Activated CD8-positive, alpha-beta T cell treated with anti-CD3 and anti-CD28 coated beads for 36 hours (primary cell): Measurements from ENCODE around the gene HEXD. TPM values are rescaled to one million over a fixed set of nuclear protein-coding genes. Genes with fewer than 3 reads are reported as not detected.

Experiments used
- ATAC-seq: fragments of 200-7000 bp; cut with Tn5 transposase; one replicate; pipeline ENCODE4 v1.10.0; 2021; ENCODE audit warnings: mild to moderate bottlenecking, moderate library complexity
- CTCF ChIA-PET: fragments of 350-600 bp; sonication (Branson Sonifier 250); formaldehyde crosslinking; loops from one replicate; lab custom pipeline; 2021; ENCODE audit warnings: antibody characterized with exemption; lab: Charles Lee
- POLR2A ChIA-PET: fragments of 350-600 bp; sonication (Branson Sonifier 250); formaldehyde crosslinking; loops from one replicate; lab custom pipeline; 2021; ENCODE audit warnings: antibody characterized with exemption; lab: Charles Lee
- DNase-seq: peaks from one replicate; pipeline ENCODE4 v3.0.0-alpha.2; 2020
- H3K27ac Mint-ChIP-seq: one replicate; pipeline ENCODE4 v1.8.0; 2021; ENCODE audit warnings: mild to moderate bottlenecking, mixed read lengths
- H3K27me3 Mint-ChIP-seq: one replicate; pipeline ENCODE4 v1.8.0; 2021; ENCODE audit warnings: mixed read lengths
- H3K36me3 Mint-ChIP-seq: one replicate; pipeline ENCODE4 v1.8.0; 2021; ENCODE audit warnings: low read depth, mixed read lengths
- H3K4me1 Mint-ChIP-seq: one replicate; pipeline ENCODE4 v1.8.0; 2021; ENCODE audit warnings: low read depth, mixed read lengths
- H3K4me3 Mint-ChIP-seq: one replicate; pipeline ENCODE4 v1.8.0; 2021; ENCODE audit warnings: mild to moderate bottlenecking, moderate library complexity, mixed read lengths
- H3K9me3 Mint-ChIP-seq: one replicate; pipeline ENCODE4 v1.8.0; 2021; ENCODE audit warnings: mixed read lengths
- CTCF ChIP-seq: fragments of 200-600 bp; IDR thresholded peaks from one replicate; pipeline ENCODE4 v1.8.0; 2022; ENCODE audit warnings: antibody characterized with exemption, mild to moderate bottlenecking
- intact Hi-C: fragments of 100-400 bp; cut with micrococcal nuclease; formaldehyde crosslinking; loops from one replicate; pipeline ENCODE4 v1.10.0; 2022
- total RNA-seq, 2 experiments: library from RNA; stranded (reverse); gene quantifications; one replicate each; pipeline ENCODE4 v1.2.3, GENCODE V29; 2021

The HEXD gene
- total RNA-seq, 2 experiments from 2014 or later, result 21.8 to 21.9 TPM

- ChIA-PET CTCF (interaction anchor here (1.9 kb wide), 1 partner anchor 79 kb away, joined by 7 read pairs; no protein-coding TSS in a partner anchor), POLR2A (no interaction called here)
- no peak for DNase-seq
- Mint-ChIP-seq H3K4me3 (no peak overlapping the region), H3K27me3 (no peaks in the 10 kb centered on the region), H3K27ac (no peak overlapping the region), H3K4me1 (peaks cover 6% of the 10 kb centered on the region), H3K9me3 (no peaks in the 10 kb centered on the region), H3K36me3 (peaks cover 11% of the 10 kb centered on the region)
- no peak for TF ChIP-seq CTCF
- ATAC-seq, result no peak
- intact Hi-C loops, result no loop called here
Observed at GRCh38 chr17:82474223-82475010, 56.3 kb downstream of the HEXD start.

GRCh38 chr17:82475458-82475857 lies 57.3 kb downstream of the HEXD start:
- intact Hi-C loops, result no loop called here
- ChIA-PET POLR2A (interaction anchor here (1.5 kb wide), 1 partner anchor 29 kb away, joined by 5 read pairs; no protein-coding TSS in a partner anchor), CTCF (interaction anchor here (0.6 to 1.9 kb wide), 3 partner anchors 76 to 118 kb away, joined by 3 to 7 read pairs (median 3); no protein-coding TSS in a partner anchor)
- Mint-ChIP-seq H3K27ac (no peak overlapping the region), H3K4me3 (no peak overlapping the region), H3K4me1 (peaks cover 6% of the 10 kb centered on the region), H3K9me3 (no peaks in the 10 kb centered on the region), H3K36me3 (peaks cover 8% of the 10 kb centered on the region), H3K27me3 (no peaks in the 10 kb centered on the region)
- no peak for DNase-seq
- TF ChIP-seq CTCF, result no peak
- no peak for ATAC-seq

GRCh38 chr17:82477934-82478333 lies 59.8 kb downstream of the HEXD start:
- no peak for TF ChIP-seq CTCF
- no peak overlapping the region for H3K27ac Mint-ChIP-seq
- ChIA-PET POLR2A (no interaction called here), CTCF (no interaction called here)
- intact Hi-C loops, result no loop called here
- ATAC-seq (no peak), DNase-seq (no peak)
- no peaks in the 10 kb centered on the region for H3K9me3 Mint-ChIP-seq
- peaks cover 6% of the 10 kb centered on the region for H3K36me3 Mint-ChIP-seq
- H3K4me3 Mint-ChIP-seq, result no peak overlapping the region
- H3K4me1 Mint-ChIP-seq, result peaks cover 6% of the 10 kb centered on the region
- H3K27me3 Mint-ChIP-seq, result no peaks in the 10 kb centered on the region

GRCh38 chr17:82479602-82480001 lies 61.5 kb downstream of the HEXD start:
- Mint-ChIP-seq H3K27ac (no peak overlapping the region), H3K36me3 (peaks cover 14% of the 10 kb centered on the region), H3K9me3 (no peaks in the 10 kb centered on the region), H3K4me1 (peaks cover 6% of the 10 kb centered on the region), H3K27me3 (no peaks in the 10 kb centered on the region), H3K4me3 (no peak overlapping the region)
- TF ChIP-seq CTCF, result no peak
- ATAC-seq (no peak), DNase-seq (no peak)
- CTCF ChIA-PET, result no interaction called here
- POLR2A ChIA-PET, result interaction anchor here (1.2 kb wide), 1 partner anchor 12 kb away, joined by 4 read pairs; no protein-coding TSS in a partner anchor
- intact Hi-C loops, result no loop called here

GRCh38 chr17:82480318-82480717 lies 62.2 kb downstream of the HEXD start:
- intact Hi-C loops, result no loop called here
- CTCF ChIA-PET, result interaction anchor here (0.9 kb wide), 1 partner anchor 71 kb away, joined by 4 read pairs; no protein-coding TSS in a partner anchor
- peaks cover 14% of the 10 kb centered on the region for H3K36me3 Mint-ChIP-seq
- no peak for TF ChIP-seq CTCF
- POLR2A ChIA-PET, result interaction anchor here (1.2 kb wide), 1 partner anchor 12 kb away, joined by 4 read pairs; no protein-coding TSS in a partner anchor
- no peak overlapping the region for H3K4me3 Mint-ChIP-seq
- H3K27me3 Mint-ChIP-seq, result no peaks in the 10 kb centered on the region
- no peaks in the 10 kb centered on the region for H3K9me3 Mint-ChIP-seq
- ATAC-seq (no peak), DNase-seq (no peak)
- peaks cover 6% of the 10 kb centered on the region for H3K4me1 Mint-ChIP-seq
- no peak overlapping the region for H3K27ac Mint-ChIP-seq
